ENCODE data around the gene PKDREJ.

- TF ChIP-seq CTCF (conservative IDR thresholded peaks at IDR 0.05) (no peak), ZFX (IDR thresholded peaks at IDR 0.05) (no peak)
Observed at GRCh38 chr22:46293577-46294260, 30.6 kb upstream of the PKDREJ start.
